ENCODE measurements around the gene DSP.
A peak's percentile ranks its signal among the peaks of the same experiment; 100 is the strongest.

The DSP gene

GRCh38 chr6:7591770-7592169 lies 50.3 kb downstream of the DSP start:
- DNase-seq (ENCODE audit: low spot score) = no peak

GRCh38 chr6:7593229-7593628 lies 51.8 kb downstream of the DSP start:
- DNase-seq (ENCODE audit: low spot score) = no peak

- DNase-seq (ENCODE audit: low spot score) = no peak
Measured at GRCh38 chr6:7594579-7595125, 53.2 kb downstream of the DSP start.

GRCh38 chr6:7604003-7604402 lies 62.5 kb downstream of the DSP start:
- no peak for DNase-seq (ENCODE audit: low spot score)

- DNase-seq (ENCODE audit: low spot score) = no peak
Measured at GRCh38 chr6:7604506-7604905, 63.0 kb downstream of the DSP start.

GRCh38 chr6:7615611-7616383 lies 74.3 kb downstream of the DSP start:
- DNase-seq (ENCODE audit: low spot score) = peak; percentile 54

- no peak for DNase-seq (ENCODE audit: low spot score)
Measured at GRCh38 chr6:7617801-7618764, 76.6 kb downstream of the DSP start.

- no peak for DNase-seq (ENCODE audit: low spot score)
Measured at GRCh38 chr6:7621761-7622160, 80.3 kb downstream of the DSP start.

GRCh38 chr6:7624796-7625710 lies 83.6 kb downstream of the DSP start:
- DNase-seq (ENCODE audit: low spot score) = peak; percentile 45

GRCh38 chr6:7628479-7628878 lies 87.0 kb downstream of the DSP start:
- no peak for DNase-seq (ENCODE audit: low spot score)

- no peak for DNase-seq (ENCODE audit: low spot score)
Measured at GRCh38 chr6:7628909-7629308, 87.4 kb downstream of the DSP start.

- no peak for DNase-seq (ENCODE audit: low spot score)
Measured at GRCh38 chr6:7629321-7629720, 87.8 kb downstream of the DSP start.

GRCh38 chr6:7630792-7631191 lies 89.3 kb downstream of the DSP start:
- DNase-seq (ENCODE audit: low spot score) = peak; percentile 47

GRCh38 chr6:7631466-7631865 lies 90.0 kb downstream of the DSP start:
- DNase-seq (ENCODE audit: low spot score) = no peak

GRCh38 chr6:7632501-7633290 lies 91.2 kb downstream of the DSP start:
- DNase-seq (ENCODE audit: low spot score) = no peak

- no peak for DNase-seq (ENCODE audit: low spot score)
Measured at GRCh38 chr6:7633361-7633760, 91.9 kb downstream of the DSP start.

GRCh38 chr6:7636151-7636550 lies 94.7 kb downstream of the DSP start:
- DNase-seq (ENCODE audit: low spot score) = no peak
